Neural progenitor cell (in vitro differentiated cells): ENCODE results near the gene EGFR.

Experiments
- CTCF ChIP-seq: fragments of 200-600 bp; sonication (generic); IDR thresholded peaks from 2 replicates; pipeline ENCODE4 v1.5.1; 2017; ENCODE audit warnings: antibody characterized with exemption, mild to moderate bottlenecking
- EZH2 ChIP-seq: fragments of 200-600 bp; sonication (generic); IDR thresholded peaks from 2 replicates; pipeline ENCODE4 v1.6.1; 2017; ENCODE audit warnings: antibody characterized with exemption, mild to moderate bottlenecking, moderate library complexity
- EZH2phosphoT487 ChIP-seq: fragments of 200-600 bp; sonication (generic); IDR thresholded peaks from 2 replicates; pipeline ENCODE4 v1.6.1; 2017; ENCODE audit warnings: antibody characterized with exemption

GRCh38 chr7:55187701-55188491, 169.1 kb downstream of the EGFR start:
- TF ChIP-seq EZH2 (no peak), CTCF (no peak), EZH2phosphoT487 (no peak)
